H9 (cell line): ENCODE results near the gene TM4SF5. TPM values are rescaled to one million over a fixed set of nuclear protein-coding genes. Genes with fewer than 3 reads are reported as not detected.
A peak's percentile ranks its signal among the peaks of the same experiment; 100 is the strongest.

Source experiments
- DNase-seq: peaks from one replicate; pipeline ENCODE4 v3.0.0-alpha.2; 2017
- H2AFZ ChIP-seq: one replicate; pipeline ENCODE4 v1.6.1; 2013; ENCODE audit warnings: mild to moderate bottlenecking, low read length, control low read depth, moderate library complexity
- H2AK5ac ChIP-seq: 2 replicates; pipeline ENCODE4 v1.6.1; 2013; ENCODE audit warnings: low read length, control low read depth, mixed read lengths; ENCODE audit not compliant: insufficient read length
- H2BK120ac ChIP-seq: one replicate; pipeline ENCODE4 v1.6.1; 2013; ENCODE audit warnings: low read depth, mild to moderate bottlenecking, low read length, control low read depth, inconsistent platforms; ENCODE audit not compliant: poor library complexity, severe bottlenecking
- H2BK12ac ChIP-seq: 2 replicates; pipeline ENCODE4 v1.6.1; 2013; ENCODE audit warnings: low read length, control low read depth, mixed read lengths, low read depth; ENCODE audit not compliant: insufficient read length
- H2BK15ac ChIP-seq: 2 replicates; pipeline ENCODE4 v1.6.1; 2013; ENCODE audit warnings: low read depth, low read length, control low read depth
- H2BK20ac ChIP-seq: one replicate; pipeline ENCODE4 v1.6.1; 2013; ENCODE audit warnings: low read depth, mild to moderate bottlenecking, low read length, control low read depth, inconsistent platforms; ENCODE audit not compliant: poor library complexity, severe bottlenecking
- H2BK5ac ChIP-seq: 2 replicates; pipeline ENCODE4 v1.6.1; 2013; ENCODE audit warnings: low read length, control low read depth, mixed read lengths; ENCODE audit not compliant: insufficient read length
- H3K14ac ChIP-seq: 2 replicates; pipeline ENCODE4 v1.6.1; 2013; ENCODE audit warnings: low read length, control low read depth; ENCODE audit not compliant: insufficient read depth
- H3K18ac ChIP-seq: 2 replicates; pipeline ENCODE4 v1.6.1; 2013; ENCODE audit warnings: low read depth, mild to moderate bottlenecking, mixed read lengths, low read length, control low read depth; ENCODE audit not compliant: insufficient read length
- H3K23ac ChIP-seq: 2 replicates; pipeline ENCODE4 v1.6.1; 2013; ENCODE audit warnings: low read length, control low read depth, mixed read lengths, low read depth; ENCODE audit not compliant: insufficient read length
- H3K23me2 ChIP-seq: 2 replicates; pipeline ENCODE4 v1.6.1; 2013; ENCODE audit warnings: low read depth, mild to moderate bottlenecking, mixed read lengths, low read length, control low read depth; ENCODE audit not compliant: insufficient read length, poor library complexity, severe bottlenecking
- H3K27ac ChIP-seq: 2 replicates; pipeline ENCODE4 v1.5.1; 2013; ENCODE audit warnings: low read length, control low read depth, mixed read lengths, low read depth; ENCODE audit not compliant: insufficient read length
- H3K27me3 ChIP-seq: 2 replicates; pipeline ENCODE4 v1.6.1; 2013; ENCODE audit warnings: low read length, control low read depth, inconsistent platforms; ENCODE audit not compliant: insufficient read depth
- H3K4ac ChIP-seq: 2 replicates; pipeline ENCODE4 v1.6.1; 2013; ENCODE audit warnings: low read depth, mild to moderate bottlenecking, control low read depth, inconsistent platforms, low read length, moderate library complexity
- H3K4me1 ChIP-seq: 2 replicates; pipeline ENCODE4 v1.6.1; 2013; ENCODE audit warnings: low read length, control low read depth, inconsistent platforms; ENCODE audit not compliant: insufficient read depth
- H3K4me2 ChIP-seq: 2 replicates; pipeline ENCODE4 v1.6.1; 2013; ENCODE audit warnings: low read length, control low read depth, mixed read lengths; ENCODE audit not compliant: insufficient read length, insufficient read depth
- H3K56ac ChIP-seq: 2 replicates; pipeline ENCODE4 v1.6.1; 2013; ENCODE audit warnings: low read depth, mild to moderate bottlenecking, mixed read lengths, low read length, control low read depth; ENCODE audit not compliant: insufficient read length
- H3K79me1 ChIP-seq: 2 replicates; pipeline ENCODE4 v1.6.1; 2013; ENCODE audit warnings: low read depth, mild to moderate bottlenecking, moderate library complexity, low read length, control low read depth, inconsistent platforms; ENCODE audit not compliant: insufficient read depth, poor library complexity, severe bottlenecking
- H3K79me2 ChIP-seq: 2 replicates; pipeline ENCODE4 v1.6.1; 2013; ENCODE audit warnings: low read length, control low read depth, inconsistent platforms; ENCODE audit not compliant: insufficient read depth
- H3K9ac ChIP-seq: 2 replicates; pipeline ENCODE4 v1.6.1; 2013; ENCODE audit warnings: low read length, control low read depth, mixed read lengths; ENCODE audit not compliant: insufficient read length; ENCODE audit errors: extremely low read depth
- H3K9me3 ChIP-seq: one replicate; pipeline ENCODE4 v1.6.1; 2013; ENCODE audit warnings: low read depth, low read length, inconsistent platforms; ENCODE audit not compliant: control insufficient read depth
- H3T11ph ChIP-seq: one replicate; pipeline ENCODE4 v1.6.1; 2013; ENCODE audit warnings: mild to moderate bottlenecking, low read length, control low read depth, inconsistent platforms
- H4K20me1 ChIP-seq: one replicate; pipeline ENCODE4 v1.6.1; 2013; ENCODE audit not compliant: control insufficient read depth, insufficient read length, insufficient read depth
- H4K5ac ChIP-seq: 2 replicates; pipeline ENCODE4 v1.6.1; 2013; ENCODE audit warnings: low read depth, mild to moderate bottlenecking, mixed read lengths, low read length, control low read depth; ENCODE audit not compliant: insufficient read length
- H4K8ac ChIP-seq: replicated peaks from 2 replicates; pipeline ENCODE4 v1.6.1; 2013; ENCODE audit warnings: low read length, control low read depth, mixed read lengths, low read depth; ENCODE audit not compliant: insufficient read length
- H4K91ac ChIP-seq: 2 replicates; pipeline ENCODE4 v1.6.1; 2013; ENCODE audit warnings: low read depth, mild to moderate bottlenecking, moderate library complexity, mixed read lengths, low read length, control low read depth; ENCODE audit not compliant: insufficient read length
- H3K27ac Mint-ChIP-seq, 3 experiments: 2 replicates in 2 of 3; 3 replicates in 1 of 3; pipeline ENCODE4 v1.8.0; 2020 to 2021; ENCODE audit warnings: mixed read lengths in 3 of 3, mild to moderate bottlenecking in 1 of 3, moderate library complexity in 1 of 3
- H3K27me3 Mint-ChIP-seq: 2 replicates; pipeline ENCODE4 v1.8.0; 2021; ENCODE audit warnings: low read depth, mild to moderate bottlenecking, moderate library complexity, mixed read lengths
- H3K36me3 Mint-ChIP-seq, 3 experiments: 2 replicates in 2 of 3; 3 replicates in 1 of 3; pipeline ENCODE4 v1.8.0; 2020 to 2021; ENCODE audit warnings: low read depth in 3 of 3, mixed read lengths in 3 of 3; ENCODE audit not compliant: insufficient read depth in 1 of 3
- H3K4me1 Mint-ChIP-seq, 2 experiments: 2 replicates each; pipeline ENCODE4 v1.8.0; 2020; ENCODE audit warnings: mixed read lengths in 2 of 2
- H3K4me3 Mint-ChIP-seq, 2 experiments: 2 replicates in 1 of 2; 3 replicates in 1 of 2; pipeline ENCODE4 v1.8.0; 2020 to 2021; ENCODE audit warnings: mild to moderate bottlenecking in 2 of 2, mixed read lengths in 2 of 2, moderate library complexity in 1 of 2
- H3K9me3 Mint-ChIP-seq, 2 experiments: 2 replicates in 1 of 2; 3 replicates in 1 of 2; pipeline ENCODE4 v1.8.0; 2020; ENCODE audit warnings: mild to moderate bottlenecking in 2 of 2, mixed read lengths in 2 of 2, moderate library complexity in 1 of 2
- WGBS: extraction: QIAGEN DNeasy Blood & Tissue Kit; methylation state at CpG from one replicate; pipeline ENCODE4 v1.1.7; 2013; ENCODE audit warnings: missing lambda C conversion rate, low lambda C conversion rate, mixed read lengths; ENCODE audit not compliant: insufficient read length; ENCODE audit errors: extremely low coverage; 5-methylcytosine and 5-hydroxymethylcytosine counted together
- total RNA-seq: library from RNA; stranded (reverse); gene quantifications from 2 replicates; pipeline ENCODE4 v1.2.1, GENCODE V29; 2021
- TF ChIP-seq, protein P1 (sequence below): fragments of 200-600 bp; sonication (generic); conservative IDR thresholded peaks from 3 replicates; pipeline ENCODE4 v1.8.0; 2021; ENCODE audit warnings: antibody characterized with exemption, mild to moderate bottlenecking

The TM4SF5 gene
- total RNA-seq, 1 experiment from 2014 or later = not detected

DNA sequence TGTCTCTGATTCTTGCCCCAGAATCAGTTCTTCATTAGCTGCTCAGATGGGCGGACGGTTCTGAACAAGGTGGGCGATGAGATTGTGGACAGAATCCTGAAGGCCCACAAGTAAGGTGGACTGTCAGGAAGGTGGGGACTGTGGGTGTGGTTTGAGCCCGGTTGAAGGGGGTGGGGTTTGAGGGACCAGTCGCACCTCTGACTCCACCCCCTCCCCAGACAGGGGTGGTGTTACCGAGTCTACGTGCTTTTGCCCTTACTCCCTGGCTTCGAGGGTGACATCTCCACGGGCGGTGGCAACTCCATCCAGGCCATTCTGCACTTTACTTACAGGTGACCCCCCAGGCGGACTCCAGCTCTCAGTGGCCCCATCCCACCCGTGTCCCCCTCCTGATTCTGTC, 46.6 kb downstream of the TM4SF5 start:
- H3K4me2 ChIP-seq = no peak overlapping the region
- no peaks in the 10 kb centered on the region for H3K23me2 ChIP-seq
- H3K27ac ChIP-seq = no peak overlapping the region
- no peak overlapping the region for H3K56ac ChIP-seq
- H3K36me3 Mint-ChIP-seq = peaks cover 19 to 56% (median 53%) of the 10 kb centered on the region in 3 experiments
- H3K4ac ChIP-seq = no peak overlapping the region
- TF ChIP-seq, protein P1, sequence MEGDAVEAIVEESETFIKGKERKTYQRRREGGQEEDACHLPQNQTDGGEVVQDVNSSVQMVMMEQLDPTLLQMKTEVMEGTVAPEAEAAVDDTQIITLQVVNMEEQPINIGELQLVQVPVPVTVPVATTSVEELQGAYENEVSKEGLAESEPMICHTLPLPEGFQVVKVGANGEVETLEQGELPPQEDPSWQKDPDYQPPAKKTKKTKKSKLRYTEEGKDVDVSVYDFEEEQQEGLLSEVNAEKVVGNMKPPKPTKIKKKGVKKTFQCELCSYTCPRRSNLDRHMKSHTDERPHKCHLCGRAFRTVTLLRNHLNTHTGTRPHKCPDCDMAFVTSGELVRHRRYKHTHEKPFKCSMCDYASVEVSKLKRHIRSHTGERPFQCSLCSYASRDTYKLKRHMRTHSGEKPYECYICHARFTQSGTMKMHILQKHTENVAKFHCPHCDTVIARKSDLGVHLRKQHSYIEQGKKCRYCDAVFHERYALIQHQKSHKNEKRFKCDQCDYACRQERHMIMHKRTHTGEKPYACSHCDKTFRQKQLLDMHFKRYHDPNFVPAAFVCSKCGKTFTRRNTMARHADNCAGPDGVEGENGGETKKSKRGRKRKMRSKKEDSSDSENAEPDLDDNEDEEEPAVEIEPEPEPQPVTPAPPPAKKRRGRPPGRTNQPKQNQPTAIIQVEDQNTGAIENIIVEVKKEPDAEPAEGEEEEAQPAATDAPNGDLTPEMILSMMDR = no peak
- H3K9me3 ChIP-seq = no peaks in the 10 kb centered on the region
- no peaks in the 10 kb centered on the region for H3K27me3 ChIP-seq
- H2AFZ ChIP-seq = no peak overlapping the region
- no peaks in the 10 kb centered on the region for H4K20me1 ChIP-seq
- no peak overlapping the region for H2AK5ac ChIP-seq
- H2BK15ac ChIP-seq = no peak overlapping the region
- H2BK5ac ChIP-seq = no peak overlapping the region
- H3K27ac Mint-ChIP-seq = no peak overlapping the region
- H3K79me2 ChIP-seq = no peaks in the 10 kb centered on the region
- no peaks in the 10 kb centered on the region for H3K27me3 Mint-ChIP-seq
- H3K14ac ChIP-seq = no peak overlapping the region
- H3K23ac ChIP-seq = no peak overlapping the region
- no peak overlapping the region for H2BK20ac ChIP-seq
- H2BK12ac ChIP-seq = no peak overlapping the region
- no peak overlapping the region; a peak in 1 of 5 replicates for H3K4me3 Mint-ChIP-seq
- DNase-seq = peak; percentile 62
- no peak overlapping the region for H2BK120ac ChIP-seq
- H4K5ac ChIP-seq = no peak overlapping the region
- H3K4me1 ChIP-seq = no peaks in the 10 kb centered on the region
- no CpG with 5 or more reads among the region's 12 CpGs for WGBS
- H3K9me3 Mint-ChIP-seq = peaks cover 2% of the 10 kb centered on the region in 2 experiments; a peak in 4 of 5 replicates
- H3T11ph ChIP-seq = no peak overlapping the region
- H3K4me1 Mint-ChIP-seq = no peaks in the 10 kb centered on the region
- no peaks in the 10 kb centered on the region for H3K79me1 ChIP-seq
- no peak overlapping the region for H3K18ac ChIP-seq
- H4K91ac ChIP-seq = no peak overlapping the region
- H3K9ac ChIP-seq = no peak overlapping the region
- H4K8ac ChIP-seq = no peak overlapping the region
